Ureter (tissue), 1 donor: ENCODE results near the gene SULT1C4. TPM values are rescaled to one million over a fixed set of nuclear protein-coding genes. Genes with fewer than 3 reads are reported as not detected.

ENCODE experiments used
- DNase-seq: peaks from one replicate; pipeline ENCODE4 v3.0.0-alpha.2; 2020; ENCODE audit warnings: low spot score
- total RNA-seq: library from RNA; stranded (reverse); gene quantifications from one replicate; pipeline ENCODE4 v1.2.4, GENCODE V29; 2023
- donor health status: DM: yes; HTN: yes; CAD: no.

The SULT1C4 gene
- total RNA-seq, 1 donor from 2014 or later: 3.4 TPM

DNA sequence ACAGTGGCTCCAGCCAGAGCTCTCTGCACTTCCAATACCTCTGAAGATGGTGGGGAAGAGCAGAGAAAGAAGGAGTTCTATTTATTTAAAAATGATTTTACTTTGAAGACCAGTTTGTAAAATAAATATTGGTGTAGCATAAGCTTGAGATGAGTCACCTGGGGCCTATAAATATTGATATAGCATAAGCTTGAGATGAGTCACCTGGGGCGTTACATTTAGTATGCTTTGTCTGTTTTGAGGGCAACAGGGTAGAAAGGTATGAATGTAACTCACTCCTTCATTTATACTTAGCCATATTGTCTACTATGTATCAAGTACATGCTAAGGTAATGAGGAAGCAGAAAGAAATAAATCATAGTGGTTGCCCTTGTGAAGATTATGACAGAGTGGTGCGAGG is 7.7 kb upstream of the SULT1C4 start:
- DNase-seq: no peak

DNA sequence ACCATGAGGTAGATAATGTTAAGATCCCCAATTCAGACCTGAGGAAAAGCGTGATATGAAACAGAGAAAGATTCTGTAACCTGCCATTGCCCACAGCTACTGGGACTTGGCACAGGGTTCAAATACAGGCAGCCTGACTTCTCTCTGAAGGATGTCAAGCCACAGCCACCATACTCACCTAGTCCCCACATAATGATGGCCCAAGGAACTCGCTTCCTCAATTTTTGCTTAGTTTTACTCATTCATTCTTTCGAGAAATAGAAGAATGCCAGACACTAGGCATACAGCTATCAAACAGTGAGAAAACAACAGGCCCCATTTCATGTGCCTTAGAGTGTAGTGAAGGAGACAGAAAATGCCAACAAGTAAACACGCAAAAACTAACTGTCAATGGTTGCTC is 980 bp upstream of the SULT1C4 start:
- no peak for DNase-seq

- no peak for DNase-seq
Measured at GRCh38 chr2:108377401-108377800, 353 bp upstream of the SULT1C4 start.

DNA sequence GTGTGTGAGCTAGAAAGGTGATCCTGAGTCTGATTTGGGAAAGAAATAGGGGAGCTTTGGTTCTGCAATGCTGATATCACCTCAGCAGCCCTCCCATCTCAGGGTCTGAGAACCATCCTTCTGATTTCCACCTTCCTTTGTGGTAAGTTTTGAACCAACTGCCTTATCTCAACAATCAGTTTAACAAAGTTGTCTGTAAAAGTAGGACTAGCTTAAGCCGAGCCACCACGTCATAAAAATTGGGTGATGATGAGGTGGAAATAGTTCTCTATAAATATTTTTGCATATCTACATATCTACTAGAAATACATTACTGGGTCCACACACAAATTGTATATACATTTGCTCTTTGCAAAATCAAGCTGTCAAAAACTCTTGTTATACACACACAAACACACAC is 1.1 kb downstream of the SULT1C4 start:
- DNase-seq: no peak

GRCh38 chr2:108382196-108382595 is 4.4 kb downstream of the SULT1C4 start:
- no peak for DNase-seq

GRCh38 chr2:108383146-108383830 is 5.5 kb downstream of the SULT1C4 start:
- DNase-seq: no peak

DNA sequence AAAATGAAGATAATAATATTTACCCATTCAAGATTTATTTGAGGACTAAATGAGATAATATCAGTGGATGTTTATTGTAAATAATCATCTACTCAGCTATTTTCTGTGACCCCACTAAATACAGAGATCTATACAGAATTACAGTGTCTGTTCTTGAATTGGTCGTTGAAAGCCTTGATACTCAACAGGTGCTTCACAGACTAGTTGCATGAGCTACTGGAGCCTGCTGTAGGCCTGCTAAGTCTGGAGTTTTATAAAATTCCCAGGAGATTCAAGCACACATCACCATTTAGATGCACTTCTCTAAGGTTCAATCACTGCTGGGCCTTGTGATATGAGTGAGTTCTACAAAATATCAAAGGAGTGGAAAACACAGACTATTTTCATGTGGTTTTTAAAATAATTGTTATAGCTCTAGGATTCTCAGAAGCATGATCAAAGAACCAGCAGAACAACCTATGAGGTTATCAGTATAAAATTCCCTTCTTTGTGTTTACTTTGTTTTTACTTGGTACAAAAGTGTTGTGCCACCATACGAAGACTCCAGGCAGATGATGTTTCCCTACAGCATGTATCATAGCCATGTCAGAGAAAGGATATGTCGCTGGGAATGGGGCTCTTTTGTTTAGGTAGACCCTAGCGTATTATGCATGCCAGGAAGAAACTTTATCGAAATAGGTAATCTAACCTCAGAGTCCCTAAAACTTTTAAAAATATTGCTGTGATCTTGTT is 7.1 kb downstream of the SULT1C4 start:
- DNase-seq: no peak

- DNase-seq: no peak
Measured at GRCh38 chr2:108385411-108386071, 7.8 kb downstream of the SULT1C4 start.

- no peak for DNase-seq
Measured at GRCh38 chr2:108388045-108388444, 10.3 kb downstream of the SULT1C4 start.

DNA sequence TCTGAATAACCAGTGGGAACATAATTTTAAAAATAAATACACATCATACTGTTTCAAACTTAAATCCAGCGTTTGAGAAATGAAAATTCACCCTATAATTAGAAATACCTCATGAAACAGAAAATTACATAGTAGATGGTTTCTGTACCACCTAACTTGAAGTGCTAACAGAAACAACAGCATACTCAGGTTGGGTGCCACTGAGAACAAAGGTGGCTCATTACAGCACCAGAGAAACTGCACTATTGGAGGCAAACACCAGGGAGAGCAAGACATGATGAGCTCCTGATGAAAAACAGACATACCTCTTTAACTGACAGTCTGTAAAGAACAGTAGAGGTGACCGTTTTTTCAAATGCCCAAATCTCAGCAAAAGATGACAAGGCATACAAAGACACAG is 12.6 kb downstream of the SULT1C4 start:
- no peak for DNase-seq

DNA sequence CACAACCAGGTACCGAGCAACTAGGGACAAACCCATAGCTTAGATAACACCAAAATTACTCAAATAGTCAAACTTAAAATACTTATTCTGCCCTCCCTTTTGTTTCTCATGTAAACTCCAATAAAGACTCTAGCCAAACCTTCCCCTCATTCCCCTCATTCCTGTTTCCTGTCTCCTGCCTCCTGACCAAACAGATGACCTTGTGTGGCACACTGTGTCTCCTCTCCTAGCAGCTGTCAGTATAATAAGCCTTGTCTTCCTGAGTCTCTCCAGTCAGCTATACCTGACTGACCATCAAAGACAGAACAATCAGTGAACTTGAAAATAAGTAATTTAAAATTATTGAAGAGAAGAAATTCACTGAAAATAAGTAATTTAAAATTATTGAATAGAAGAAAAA is 14.3 kb downstream of the SULT1C4 start:
- DNase-seq: no peak

- no peak for DNase-seq
Measured at GRCh38 chr2:108393197-108393596, 15.4 kb downstream of the SULT1C4 start.

DNA sequence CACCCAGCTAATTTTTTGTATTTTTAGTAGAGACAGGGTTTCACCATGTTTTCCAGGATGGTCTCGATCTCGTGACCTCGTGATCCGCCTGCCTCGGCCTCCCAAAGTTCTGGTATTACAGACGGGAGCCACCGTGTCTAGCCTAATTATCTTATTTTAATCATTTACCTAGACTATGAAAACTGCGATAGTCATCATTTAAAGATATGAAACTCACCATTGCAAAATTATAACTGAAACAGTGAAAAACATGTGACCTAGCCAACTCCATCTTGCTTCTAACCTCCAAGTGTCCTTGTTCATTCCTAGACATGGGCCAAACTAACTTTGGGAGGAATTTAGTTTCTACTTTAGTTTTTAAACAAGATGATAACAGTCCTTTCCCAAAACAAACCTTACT is 17.4 kb downstream of the SULT1C4 start:
- DNase-seq: no peak

GRCh38 chr2:108396845-108397244 is 19.1 kb downstream of the SULT1C4 start:
- no peak for DNase-seq

GRCh38 chr2:108399479-108399878 is 21.7 kb downstream of the SULT1C4 start:
- DNase-seq: no peak

DNA sequence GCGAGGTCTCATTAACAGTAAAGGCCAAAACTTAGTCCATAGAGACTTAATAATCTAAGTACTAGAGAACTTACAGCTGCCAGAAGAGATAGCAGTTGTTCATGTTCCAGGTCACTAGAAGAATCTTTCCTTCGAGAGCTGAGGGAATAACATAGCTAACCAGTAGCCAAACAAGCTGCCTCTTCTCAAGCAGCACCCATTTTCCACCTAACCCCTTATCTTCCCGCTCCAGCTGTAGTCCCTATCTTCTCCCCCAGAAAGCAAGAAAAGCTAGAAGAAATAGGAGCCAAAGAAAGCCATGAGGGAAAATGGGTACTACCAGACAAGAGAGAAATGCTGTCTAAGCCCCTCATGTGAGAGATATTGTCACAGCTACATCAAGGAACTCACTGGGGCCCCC is 24.0 kb downstream of the SULT1C4 start:
- DNase-seq: no peak

GRCh38 chr2:108403494-108403893 is 25.7 kb downstream of the SULT1C4 start:
- no peak for DNase-seq

GRCh38 chr2:108404784-108405397 is 27.1 kb downstream of the SULT1C4 start:
- DNase-seq: no peak

GRCh38 chr2:108407864-108408729 is 30.3 kb downstream of the SULT1C4 start:
- DNase-seq: no peak

- no peak for DNase-seq
Measured at GRCh38 chr2:108409768-108410167, 32.0 kb downstream of the SULT1C4 start.

DNA sequence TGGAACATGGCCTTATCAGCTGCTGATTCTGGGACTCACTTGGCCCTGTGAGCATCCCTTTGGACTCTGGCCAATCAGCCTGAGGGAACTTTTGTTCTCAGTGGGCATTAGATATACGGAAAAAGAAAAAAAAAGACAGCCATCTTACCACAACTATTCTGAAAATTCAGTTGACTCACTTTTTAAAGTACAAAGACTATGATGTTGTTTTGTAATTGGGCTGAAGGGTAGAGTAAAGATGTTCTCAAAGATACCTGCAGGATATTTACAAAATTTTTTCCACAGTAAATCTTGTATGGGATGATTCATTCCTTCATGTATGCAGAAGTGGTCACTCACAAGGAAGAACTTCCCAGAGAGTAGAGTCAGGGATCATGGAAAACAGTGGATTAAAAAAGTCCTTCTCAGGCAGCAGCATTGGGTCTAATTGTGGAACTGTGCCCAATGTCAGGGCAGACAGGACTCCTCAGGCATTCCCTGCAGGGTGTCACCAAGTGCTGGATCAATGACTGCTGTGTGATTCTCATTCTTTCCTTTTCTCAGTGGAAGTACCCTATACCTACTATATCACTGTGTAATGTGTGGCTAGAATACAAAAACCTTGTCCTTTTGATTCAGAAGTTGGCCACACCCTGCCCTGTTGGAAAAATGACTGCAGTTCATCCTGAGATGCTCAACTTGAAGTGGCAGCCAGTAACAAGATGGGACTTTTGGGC is 35.4 kb downstream of the SULT1C4 start:
- no peak for DNase-seq
